GM20000 (cell line): ENCODE results near the gene ETFRF1.

Experiments
- DNase-seq: peaks from one replicate; pipeline ENCODE4 v3.0.0; 2012; ENCODE audit warnings: low spot score
- TF ChIP-seq, protein P1 (sequence below): IDR thresholded peaks from 2 replicates; pipeline ENCODE4 v1.5.1; 2012; ENCODE audit warnings: mild to moderate bottlenecking, control low read depth; ENCODE audit errors: extremely low read depth, missing control alignments

The ETFRF1 gene, protein sequence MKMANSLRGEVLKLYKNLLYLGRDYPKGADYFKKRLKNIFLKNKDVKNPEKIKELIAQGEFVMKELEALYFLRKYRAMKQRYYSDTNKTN

GRCh38 chr12:25195056-25195971 lies at the start of gene ETFRF1, which contains the start of gene DNAI7:
Gene ETFRF1, plus strand, starts transcription at chr12:25195237. Its CDS starts 8,720 bp downstream, at chr12:25203957.
Gene DNAI7, minus strand, starts transcription at chr12:25195160. Its CDS starts 82 bp downstream, at chr12:25195078.
- TF ChIP-seq, protein P1, sequence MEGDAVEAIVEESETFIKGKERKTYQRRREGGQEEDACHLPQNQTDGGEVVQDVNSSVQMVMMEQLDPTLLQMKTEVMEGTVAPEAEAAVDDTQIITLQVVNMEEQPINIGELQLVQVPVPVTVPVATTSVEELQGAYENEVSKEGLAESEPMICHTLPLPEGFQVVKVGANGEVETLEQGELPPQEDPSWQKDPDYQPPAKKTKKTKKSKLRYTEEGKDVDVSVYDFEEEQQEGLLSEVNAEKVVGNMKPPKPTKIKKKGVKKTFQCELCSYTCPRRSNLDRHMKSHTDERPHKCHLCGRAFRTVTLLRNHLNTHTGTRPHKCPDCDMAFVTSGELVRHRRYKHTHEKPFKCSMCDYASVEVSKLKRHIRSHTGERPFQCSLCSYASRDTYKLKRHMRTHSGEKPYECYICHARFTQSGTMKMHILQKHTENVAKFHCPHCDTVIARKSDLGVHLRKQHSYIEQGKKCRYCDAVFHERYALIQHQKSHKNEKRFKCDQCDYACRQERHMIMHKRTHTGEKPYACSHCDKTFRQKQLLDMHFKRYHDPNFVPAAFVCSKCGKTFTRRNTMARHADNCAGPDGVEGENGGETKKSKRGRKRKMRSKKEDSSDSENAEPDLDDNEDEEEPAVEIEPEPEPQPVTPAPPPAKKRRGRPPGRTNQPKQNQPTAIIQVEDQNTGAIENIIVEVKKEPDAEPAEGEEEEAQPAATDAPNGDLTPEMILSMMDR = no peak

DNA sequence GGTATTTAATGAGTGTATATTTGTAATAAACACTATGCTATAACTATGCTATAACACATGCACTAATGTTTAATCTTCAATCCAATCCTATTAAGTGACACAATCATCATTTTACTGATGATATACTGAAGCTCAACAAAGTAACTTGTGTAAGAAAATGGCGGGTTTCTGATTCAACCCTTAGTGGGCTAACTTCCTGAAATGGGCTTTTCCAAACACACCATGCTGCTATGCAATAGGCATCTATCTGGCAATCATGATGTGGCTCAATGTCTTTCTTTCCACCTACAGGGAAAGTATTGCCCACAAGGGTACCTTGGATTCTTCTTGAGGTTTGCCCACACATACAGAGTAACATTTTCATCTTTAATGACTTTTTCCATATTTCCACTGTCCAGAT lies 48.4 kb upstream of the ETFRF1 start:
- TF ChIP-seq, protein P1 = no peak

More at GRCh38 chr12:25195056-25195971, at the start of gene ETFRF1, which contains the start of gene DNAI7:
- peak; percentile 89 for DNase-seq

DNA sequence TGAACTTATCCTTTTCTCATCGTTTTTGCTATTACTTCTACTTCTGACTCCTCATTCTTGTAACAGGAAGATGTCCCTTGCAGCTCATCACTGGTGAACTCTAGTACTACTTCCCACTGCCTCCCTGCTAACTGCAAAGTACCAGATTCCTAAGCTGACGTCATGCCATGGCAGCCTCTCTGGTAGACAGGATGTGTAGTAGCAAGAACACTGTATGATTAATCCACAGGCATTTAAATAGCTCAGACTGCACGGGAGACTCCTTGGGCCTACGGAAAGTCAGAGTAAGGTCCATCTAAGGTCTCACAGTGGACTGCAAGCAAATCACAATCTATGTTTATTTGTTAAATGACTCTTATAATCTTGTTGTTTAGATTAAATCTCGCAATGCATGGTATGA lies 43.6 kb upstream of the ETFRF1 start:
- DNase-seq = no peak
- TF ChIP-seq, protein P1 = no peak

More for the DNA sequence above, 48.4 kb upstream of the ETFRF1 start:
- no peak for DNase-seq

GRCh38 chr12:25152055-25152454 lies 43.0 kb upstream of the ETFRF1 start:
- no peak for DNase-seq
- TF ChIP-seq, protein P1 = no peak

GRCh38 chr12:25155022-25155576 lies 39.9 kb upstream of the ETFRF1 start:
- TF ChIP-seq, protein P1 = no peak
- DNase-seq = peak; percentile 48

- TF ChIP-seq, protein P1 = no peak
- no peak for DNase-seq
Observed at GRCh38 chr12:25156061-25156460, 39.0 kb upstream of the ETFRF1 start.

DNA sequence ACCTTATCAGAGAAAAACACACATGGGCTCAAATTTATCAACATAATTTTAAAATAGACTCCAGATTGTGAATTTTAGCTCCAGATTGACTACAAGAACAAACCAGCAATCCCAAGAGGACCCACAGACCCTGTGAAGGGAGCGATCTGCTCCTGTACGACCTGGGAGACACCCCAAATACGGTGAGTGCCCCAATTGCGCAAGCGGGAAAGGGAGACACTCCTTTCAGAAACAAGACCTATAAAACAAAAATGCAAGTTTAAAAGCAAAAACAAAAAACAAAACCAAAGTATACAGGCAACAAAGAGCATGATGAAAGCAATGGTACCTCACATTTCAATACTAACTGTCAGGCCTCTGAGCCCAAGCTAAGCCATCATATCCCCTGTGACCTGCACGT lies 32.2 kb upstream of the ETFRF1 start:
- no peak for DNase-seq

More for the DNA sequence above, 32.2 kb upstream of the ETFRF1 start:
- TF ChIP-seq, protein P1 = no peak
